Thyroid gland (tissue), 4 donors: ENCODE results near the gene LRRC58. TPM values are rescaled to one million over a fixed set of nuclear protein-coding genes. Genes with fewer than 3 reads are reported as not detected.
"Not testable (repeated sequence)": the region's sequence is repeated elsewhere in the genome, so short reads cannot be mapped to it uniquely, and the experiment has no call there.

ENCODE experiments used
- DNase-seq, 2 donors: peaks; one replicate each; pipeline ENCODE4 v3.0.0-alpha.2; 2019
- H3K27ac ChIP-seq, 3 donors: fragments of 200-600 bp; sonication (generic); 1 replicate in 2 of 3; 2 replicates in 1 of 3; pipeline ENCODE4 v1.5.1; 2016 to 2019; ENCODE audit warnings: mild to moderate bottlenecking in 1 of 3, moderate library complexity in 1 of 3
- H3K27me3 ChIP-seq: fragments of 200-600 bp; sonication (generic); one replicate; pipeline ENCODE4 v1.5.1; 2019
- H3K36me3 ChIP-seq, 2 donors: fragments of 200-600 bp; sonication (generic); one replicate each; pipeline ENCODE4 v1.5.1; 2016 to 2019
- H3K4me1 ChIP-seq, 2 donors: fragments of 200-600 bp; sonication (generic); one replicate each; pipeline ENCODE4 v1.5.1; 2017 to 2019
- H3K4me3 ChIP-seq, 3 donors: fragments of 200-600 bp; sonication (generic); replicated peaks in 1 of 3; 1 replicate in 2 of 3; 2 replicates in 1 of 3; pipeline ENCODE4 v1.5.1; 2016; ENCODE audit warnings: mild to moderate bottlenecking in 1 of 3
- H3K9me3 ChIP-seq: fragments of 200-600 bp; sonication (generic); one replicate; pipeline ENCODE4 v1.5.1; 2017
- POLR2A ChIP-seq, 2 donors: fragments of 450-650 bp; IDR thresholded peaks; one replicate each; pipeline ENCODE4 v1.6.1; 2017; ENCODE audit warnings: antibody characterized with exemption in 2 of 2, mild to moderate bottlenecking in 2 of 2, moderate library complexity in 1 of 2
- WGBS, 2 donors: methylation state at CpG; one replicate each; pipeline ENCODE4 v1.1.5; 2017; 5-methylcytosine and 5-hydroxymethylcytosine counted together
- intact Hi-C: fragments of 100-400 bp; cut with DNase I; formaldehyde crosslinking; loops from one replicate; pipeline ENCODE4 v1.15.1; 2023
- total RNA-seq, 4 donors: library from RNA; depleted of rRNA; stranded (reverse); fragments of >200 nt; gene quantifications; one replicate each; pipeline ENCODE4 v1.2.3, GENCODE V29; 2016
- TF ChIP-seq, protein P1 (sequence below), 6 experiments: fragments of 200-600 bp in 3 of 6; fragments of 450-650 bp in 3 of 6; sonication (generic) in 3 of 6; IDR thresholded peaks; one replicate each; pipeline ENCODE4 v1.5.1; 2016 to 2019; ENCODE audit warnings: antibody characterized with exemption in 6 of 6, mild to moderate bottlenecking in 2 of 6, inconsistent platforms in 1 of 6, moderate library complexity in 1 of 6

LRRC58 gene
- total RNA-seq, 4 donors from 2014 or later = 40.3 to 52.4 (median 44.6) TPM

DNA sequence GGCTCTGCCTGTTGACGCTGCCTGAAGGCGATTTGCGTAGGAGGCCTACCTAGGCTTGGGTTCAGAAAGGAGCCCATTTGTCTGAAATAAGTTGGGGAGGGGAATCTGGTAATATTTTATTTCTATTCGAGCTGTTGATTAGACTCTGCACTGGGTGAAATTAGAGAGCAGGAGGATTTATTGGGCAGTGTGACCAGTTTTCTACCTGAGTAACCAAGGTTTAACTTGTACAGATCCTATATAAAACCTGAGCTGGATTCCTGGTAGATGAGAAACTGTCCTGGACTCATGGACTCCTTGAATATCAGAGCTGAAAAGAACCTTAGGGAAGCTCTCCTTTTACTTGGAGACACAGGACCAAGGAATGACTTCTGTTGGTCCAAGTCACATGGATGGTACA lies 44.5 kb downstream of the LRRC58 start:
- intact Hi-C loops = no loop called here
- Histone ChIP-seq H3K4me3 (no peak overlapping the region), H3K27ac (no peak overlapping the region), H3K27me3 (no peaks in the 10 kb centered on the region), H3K4me1 (no peaks in the 10 kb centered on the region), H3K36me3 (no peaks in the 10 kb centered on the region), H3K9me3 (no peaks in the 10 kb centered on the region)
- 75 to 77% methylated on average over 4 of the region's 4 CpGs for WGBS, 2 donors
- no peak for DNase-seq
- TF ChIP-seq POLR2A (IDR thresholded peaks at IDR 0.05) = no peak
- TF ChIP-seq, protein P1, sequence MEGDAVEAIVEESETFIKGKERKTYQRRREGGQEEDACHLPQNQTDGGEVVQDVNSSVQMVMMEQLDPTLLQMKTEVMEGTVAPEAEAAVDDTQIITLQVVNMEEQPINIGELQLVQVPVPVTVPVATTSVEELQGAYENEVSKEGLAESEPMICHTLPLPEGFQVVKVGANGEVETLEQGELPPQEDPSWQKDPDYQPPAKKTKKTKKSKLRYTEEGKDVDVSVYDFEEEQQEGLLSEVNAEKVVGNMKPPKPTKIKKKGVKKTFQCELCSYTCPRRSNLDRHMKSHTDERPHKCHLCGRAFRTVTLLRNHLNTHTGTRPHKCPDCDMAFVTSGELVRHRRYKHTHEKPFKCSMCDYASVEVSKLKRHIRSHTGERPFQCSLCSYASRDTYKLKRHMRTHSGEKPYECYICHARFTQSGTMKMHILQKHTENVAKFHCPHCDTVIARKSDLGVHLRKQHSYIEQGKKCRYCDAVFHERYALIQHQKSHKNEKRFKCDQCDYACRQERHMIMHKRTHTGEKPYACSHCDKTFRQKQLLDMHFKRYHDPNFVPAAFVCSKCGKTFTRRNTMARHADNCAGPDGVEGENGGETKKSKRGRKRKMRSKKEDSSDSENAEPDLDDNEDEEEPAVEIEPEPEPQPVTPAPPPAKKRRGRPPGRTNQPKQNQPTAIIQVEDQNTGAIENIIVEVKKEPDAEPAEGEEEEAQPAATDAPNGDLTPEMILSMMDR (IDR thresholded peaks at IDR 0.05) = no peak

DNA sequence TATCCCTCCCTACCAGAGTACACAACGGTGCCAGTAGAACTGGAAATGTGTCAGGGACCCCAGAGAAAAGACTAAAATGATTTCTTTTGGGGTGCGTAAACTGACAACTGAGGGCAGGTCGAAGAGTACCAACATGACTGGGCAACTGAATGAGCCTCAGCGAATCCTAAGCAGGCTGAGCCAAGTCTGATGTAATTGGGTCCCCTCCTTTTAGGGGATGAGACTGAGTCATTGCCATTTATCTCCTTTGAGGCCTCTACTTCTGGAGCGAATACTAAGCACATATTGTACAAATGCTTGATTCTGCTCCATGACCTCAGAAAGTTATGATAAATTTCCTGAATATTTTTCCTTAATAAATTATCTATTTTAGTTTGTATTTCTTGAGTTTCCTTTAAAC lies 46.8 kb downstream of the LRRC58 start:
- H3K9me3 ChIP-seq = no peaks in the 10 kb centered on the region
- DNase-seq = no peak
- TF ChIP-seq, protein P1 (IDR thresholded peaks at IDR 0.05) = no peak
- TF ChIP-seq POLR2A (IDR thresholded peaks at IDR 0.05) = no peak
- no peaks in the 10 kb centered on the region for H3K27me3 ChIP-seq
- no peaks in the 10 kb centered on the region for H3K4me1 ChIP-seq
- WGBS, 2 donors = 86 to 91% methylated on average over 5 of the region's 5 CpGs
- H3K36me3 ChIP-seq = no peaks in the 10 kb centered on the region
- intact Hi-C loops = no loop called here
- H3K27ac ChIP-seq = no peak overlapping the region
- H3K4me3 ChIP-seq = no peak overlapping the region

DNA sequence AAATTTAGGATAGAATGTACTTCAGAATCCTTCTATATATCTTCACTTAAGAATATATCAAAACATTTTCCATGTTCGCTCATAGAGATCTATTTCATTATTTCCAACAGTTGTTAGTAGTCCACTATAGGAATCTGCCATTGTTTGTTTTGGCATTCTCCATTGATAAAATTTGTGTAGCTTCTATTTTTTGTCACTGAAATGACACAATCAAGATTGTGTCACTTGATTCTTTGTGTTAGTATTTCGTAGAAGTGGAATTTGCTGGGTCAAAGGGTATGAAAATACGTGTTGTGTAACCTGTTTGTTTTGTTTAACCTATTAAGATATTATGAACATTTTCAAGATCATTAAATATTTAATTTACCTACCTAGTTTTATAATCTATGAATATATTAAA lies 48.2 kb downstream of the LRRC58 start:
- Histone ChIP-seq H3K4me1 (no peaks in the 10 kb centered on the region), H3K27me3 (no peaks in the 10 kb centered on the region), H3K9me3 (no peaks in the 10 kb centered on the region), H3K27ac (no peak overlapping the region), H3K36me3 (no peaks in the 10 kb centered on the region), H3K4me3 (no peak overlapping the region)
- intact Hi-C loops = no loop called here
- TF ChIP-seq, protein P1 (IDR thresholded peaks at IDR 0.05) = no peak
- TF ChIP-seq POLR2A (IDR thresholded peaks at IDR 0.05) = no peak
- DNase-seq = no peak
- 82 to 85% methylated on average over 3 of the region's 3 CpGs for WGBS, 2 donors

DNA sequence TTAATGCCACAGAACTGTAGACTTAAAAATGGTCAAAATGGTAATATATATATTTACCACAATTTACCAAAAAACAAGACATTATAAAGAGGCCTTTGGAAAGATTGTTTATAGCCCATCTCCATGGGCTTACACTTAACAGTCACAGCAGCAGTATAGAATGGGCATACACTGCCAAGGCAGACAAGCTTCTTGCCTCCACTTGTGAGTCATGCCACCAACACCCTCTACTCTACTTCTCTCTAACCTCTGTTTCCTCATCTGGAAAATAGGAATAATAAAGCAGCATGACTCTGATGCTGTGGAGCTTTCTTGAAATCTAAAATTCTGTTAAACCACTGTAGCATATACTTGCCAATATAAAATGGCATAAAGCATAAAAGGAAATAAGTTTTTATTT lies 49.8 kb downstream of the LRRC58 start:
- no peaks in the 10 kb centered on the region for H3K27me3 ChIP-seq
- no peak overlapping the region for H3K27ac ChIP-seq
- H3K4me3 ChIP-seq = no peak overlapping the region
- no peaks in the 10 kb centered on the region for H3K4me1 ChIP-seq
- DNase-seq = no peak
- intact Hi-C loops = no loop called here
- H3K36me3 ChIP-seq = no peaks in the 10 kb centered on the region
- TF ChIP-seq, protein P1 (IDR thresholded peaks at IDR 0.05) = no peak
- no peak for TF ChIP-seq POLR2A (IDR thresholded peaks at IDR 0.05)
- H3K9me3 ChIP-seq = no peaks in the 10 kb centered on the region

DNA sequence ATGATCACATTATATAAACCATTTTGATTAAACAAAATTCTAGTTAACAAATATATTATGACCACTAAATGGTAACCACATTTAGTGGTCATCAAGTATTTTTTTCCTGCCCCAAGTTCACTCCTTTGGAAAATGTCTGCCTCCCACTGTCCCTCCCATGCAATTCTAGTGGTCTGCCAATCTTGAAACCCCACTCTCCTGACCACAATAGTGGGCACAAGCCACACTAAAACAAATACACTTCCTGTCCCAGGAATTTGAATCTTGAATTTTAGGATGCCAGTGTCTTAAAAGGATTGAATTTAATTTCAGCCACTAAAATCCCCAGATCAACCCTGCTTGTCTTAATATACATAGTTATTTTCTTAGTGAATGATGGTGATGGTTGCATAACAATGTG lies 50.2 kb downstream of the LRRC58 start:
- H3K4me1 ChIP-seq = no peaks in the 10 kb centered on the region
- no peak for DNase-seq
- intact Hi-C loops = no loop called here
- H3K36me3 ChIP-seq = no peaks in the 10 kb centered on the region
- H3K27me3 ChIP-seq = no peaks in the 10 kb centered on the region
- no peak for TF ChIP-seq POLR2A (IDR thresholded peaks at IDR 0.05)
- TF ChIP-seq, protein P1 (IDR thresholded peaks at IDR 0.05) = no peak
- no peak overlapping the region for H3K4me3 ChIP-seq
- no peaks in the 10 kb centered on the region for H3K9me3 ChIP-seq
- H3K27ac ChIP-seq = no peak overlapping the region

DNA sequence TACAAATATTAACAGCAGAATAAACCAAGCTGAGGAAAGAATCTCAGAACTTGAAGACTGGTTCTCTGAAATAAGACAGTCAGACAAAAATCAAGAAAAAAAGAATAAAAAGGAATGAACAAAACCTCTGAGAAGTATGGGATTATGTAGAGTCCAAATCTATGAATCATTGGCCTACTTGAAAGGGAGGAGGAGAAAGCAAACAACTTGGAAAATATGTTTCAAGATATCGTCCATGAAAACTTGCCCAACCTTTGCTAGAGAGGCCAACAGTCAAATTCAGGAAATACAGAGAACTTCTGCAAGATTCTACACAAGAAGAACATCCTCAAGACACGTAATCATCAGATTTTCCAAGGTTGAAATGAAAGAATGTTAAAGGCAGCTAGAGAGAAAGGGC lies 57.6 kb downstream of the LRRC58 start:
- H3K36me3 ChIP-seq, DNase-seq, H3K4me1 ChIP-seq, H3K27me3 ChIP-seq, intact Hi-C loops, H3K27ac ChIP-seq, H3K4me3 ChIP-seq, H3K9me3 ChIP-seq: not testable (repeated sequence)
- WGBS, 2 donors = 78 to 89% methylated on average over 2 of the region's 2 CpGs
